ENCODE results near the gene ABLIM1. TPM values are rescaled to one million over a fixed set of nuclear protein-coding genes. Genes with fewer than 3 reads are reported as not detected.

ABLIM1 gene
- total RNA-seq, 4 donors from 2014 or later = 84.7 to 203 (median 150) TPM

DNA sequence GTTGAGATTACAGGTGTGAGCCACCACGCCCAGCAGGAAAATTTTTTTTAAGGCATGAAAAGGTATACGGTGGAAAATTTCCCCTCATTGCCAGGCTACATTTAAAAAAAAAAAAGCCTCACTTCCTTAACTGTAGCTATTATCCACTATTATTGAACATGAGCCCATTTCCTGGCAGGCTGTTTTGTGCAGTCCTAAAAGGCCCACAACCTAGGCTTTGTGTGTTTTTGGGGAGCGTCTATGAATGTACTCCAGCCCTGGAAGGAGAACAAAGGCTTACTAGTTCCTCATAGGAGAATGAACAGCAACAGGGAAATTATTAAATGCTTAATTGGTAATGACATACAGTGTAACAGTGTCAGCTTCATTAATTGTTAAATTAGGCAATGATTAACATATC lies 111.0 kb downstream of the ABLIM1 start:
- in situ Hi-C loops (cut with MboI; ENCODE audit: low sequenced_read_pairs in 4 of 4) (loop anchor here in 3 of 4 donors (5.0 to 10.0 kb wide), 3 partner anchors 75 to 238 kb away; no protein-coding TSS in a partner anchor), intact Hi-C loops (cut with DNase I; ENCODE audit: low total_unique reads) (no loop called here)
- no peak for ATAC-seq
- no peak for DNase-seq
- peaks cover 15 to 23% of the 10 kb centered on the region in 2 donors for H3K4me1 ChIP-seq
- TF ChIP-seq, protein P1, sequence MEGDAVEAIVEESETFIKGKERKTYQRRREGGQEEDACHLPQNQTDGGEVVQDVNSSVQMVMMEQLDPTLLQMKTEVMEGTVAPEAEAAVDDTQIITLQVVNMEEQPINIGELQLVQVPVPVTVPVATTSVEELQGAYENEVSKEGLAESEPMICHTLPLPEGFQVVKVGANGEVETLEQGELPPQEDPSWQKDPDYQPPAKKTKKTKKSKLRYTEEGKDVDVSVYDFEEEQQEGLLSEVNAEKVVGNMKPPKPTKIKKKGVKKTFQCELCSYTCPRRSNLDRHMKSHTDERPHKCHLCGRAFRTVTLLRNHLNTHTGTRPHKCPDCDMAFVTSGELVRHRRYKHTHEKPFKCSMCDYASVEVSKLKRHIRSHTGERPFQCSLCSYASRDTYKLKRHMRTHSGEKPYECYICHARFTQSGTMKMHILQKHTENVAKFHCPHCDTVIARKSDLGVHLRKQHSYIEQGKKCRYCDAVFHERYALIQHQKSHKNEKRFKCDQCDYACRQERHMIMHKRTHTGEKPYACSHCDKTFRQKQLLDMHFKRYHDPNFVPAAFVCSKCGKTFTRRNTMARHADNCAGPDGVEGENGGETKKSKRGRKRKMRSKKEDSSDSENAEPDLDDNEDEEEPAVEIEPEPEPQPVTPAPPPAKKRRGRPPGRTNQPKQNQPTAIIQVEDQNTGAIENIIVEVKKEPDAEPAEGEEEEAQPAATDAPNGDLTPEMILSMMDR (IDR thresholded peaks at IDR 0.05 in 4 of 5, conservative IDR thresholded peaks at IDR 0.05 in 1 of 5) = no peak
- no peak for TF ChIP-seq POLR2A (IDR thresholded peaks at IDR 0.05)
- no peak overlapping the region for H3K4me3 ChIP-seq
- peaks cover 0 to 4% of the 10 kb centered on the region in 2 donors for H3K36me3 ChIP-seq
- H3K27me3 ChIP-seq = no peaks in the 10 kb centered on the region
- H3K9me3 ChIP-seq = no peaks in the 10 kb centered on the region
- peak overlapping the region in 1 of 4 donors; percentile 20 for H3K27ac ChIP-seq

GRCh38 chr10:114545819-114546218 lies 112.3 kb downstream of the ABLIM1 start:
- ATAC-seq (no peak), DNase-seq (no peak)
- Histone ChIP-seq H3K27me3 (no peaks in the 10 kb centered on the region), H3K4me3 (no peak overlapping the region), H3K4me1 (peaks cover 3 to 13% of the 10 kb centered on the region in 2 donors), H3K27ac (no peak overlapping the region), H3K9me3 (no peaks in the 10 kb centered on the region), H3K36me3 (peaks cover 0 to 4% of the 10 kb centered on the region in 2 donors)
- intact Hi-C loops (cut with DNase I; ENCODE audit: low total_unique reads) (no loop called here), in situ Hi-C loops (cut with MboI; ENCODE audit: low sequenced_read_pairs in 4 of 4) (loop anchor here in 3 of 4 donors (5.0 to 10.0 kb wide), 3 partner anchors 74 to 239 kb away; no protein-coding TSS in a partner anchor)
- TF ChIP-seq, protein P1 (IDR thresholded peaks at IDR 0.05 in 4 of 5, conservative IDR thresholded peaks at IDR 0.05 in 1 of 5) = no peak
- no peak for TF ChIP-seq POLR2A (IDR thresholded peaks at IDR 0.05)

- ATAC-seq (no peak), DNase-seq (no peak)
- intact Hi-C loops (cut with DNase I; ENCODE audit: low total_unique reads) = no loop called here
- H3K27ac ChIP-seq = peak overlapping the region in 1 of 4 donors; percentile 40
- no peaks in the 10 kb centered on the region for H3K9me3 ChIP-seq
- TF ChIP-seq, protein P1 (IDR thresholded peaks at IDR 0.05 in 4 of 5, conservative IDR thresholded peaks at IDR 0.05 in 1 of 5) = no peak
- TF ChIP-seq POLR2A (IDR thresholded peaks at IDR 0.05) = no peak
- no peaks in the 10 kb centered on the region for H3K27me3 ChIP-seq
- H3K4me3 ChIP-seq = no peak overlapping the region
- H3K4me1 ChIP-seq = peaks cover 0 to 16% of the 10 kb centered on the region in 2 donors
- peaks cover 0 to 4% of the 10 kb centered on the region in 2 donors for H3K36me3 ChIP-seq
- in situ Hi-C loops (cut with MboI; ENCODE audit: low sequenced_read_pairs in 4 of 4) = loop anchor here in 3 of 4 donors (5.0 to 10.0 kb wide), 3 partner anchors 73 to 240 kb away; no protein-coding TSS in a partner anchor
Observed at GRCh38 chr10:114545071-114545470, 113.0 kb downstream of the ABLIM1 start.

- H3K36me3 ChIP-seq = peaks cover 0 to 4% of the 10 kb centered on the region in 2 donors
- no peaks in the 10 kb centered on the region for H3K9me3 ChIP-seq
- peaks cover 0 to 16% of the 10 kb centered on the region in 2 donors for H3K4me1 ChIP-seq
- TF ChIP-seq, protein P1 (IDR thresholded peaks at IDR 0.05 in 4 of 5, conservative IDR thresholded peaks at IDR 0.05 in 1 of 5) = no peak
- TF ChIP-seq POLR2A (IDR thresholded peaks at IDR 0.05) = no peak
- in situ Hi-C loops (cut with MboI; ENCODE audit: low sequenced_read_pairs in 4 of 4) = loop anchor here in 1 of 4 donors (10.0 kb wide), 1 partner anchor 241 kb away; no protein-coding TSS in a partner anchor
- H3K27ac ChIP-seq = peak overlapping the region in 2 of 4 donors; percentile 10 to 13
- DNase-seq (no peak), ATAC-seq (no peak)
- no peaks in the 10 kb centered on the region for H3K27me3 ChIP-seq
- no peak overlapping the region for H3K4me3 ChIP-seq
- intact Hi-C loops (cut with DNase I; ENCODE audit: low total_unique reads) = no loop called here
Observed at GRCh38 chr10:114544045-114544659, 113.9 kb downstream of the ABLIM1 start.
